Activated CD4-positive, alpha-beta T cell treated with anti-CD3 and anti-CD28 coated beads, Interleukin-2, amount 50 U/mL, for 16 hours (primary cell): ENCODE data around the gene ETFB.
A peak's percentile ranks its signal among the peaks of the same experiment; 100 is the strongest.

Source experiments
- DNase-seq: peaks from one replicate; pipeline ENCODE4 v3.0.0-alpha.2; 2020

Gene ETFB

DNA sequence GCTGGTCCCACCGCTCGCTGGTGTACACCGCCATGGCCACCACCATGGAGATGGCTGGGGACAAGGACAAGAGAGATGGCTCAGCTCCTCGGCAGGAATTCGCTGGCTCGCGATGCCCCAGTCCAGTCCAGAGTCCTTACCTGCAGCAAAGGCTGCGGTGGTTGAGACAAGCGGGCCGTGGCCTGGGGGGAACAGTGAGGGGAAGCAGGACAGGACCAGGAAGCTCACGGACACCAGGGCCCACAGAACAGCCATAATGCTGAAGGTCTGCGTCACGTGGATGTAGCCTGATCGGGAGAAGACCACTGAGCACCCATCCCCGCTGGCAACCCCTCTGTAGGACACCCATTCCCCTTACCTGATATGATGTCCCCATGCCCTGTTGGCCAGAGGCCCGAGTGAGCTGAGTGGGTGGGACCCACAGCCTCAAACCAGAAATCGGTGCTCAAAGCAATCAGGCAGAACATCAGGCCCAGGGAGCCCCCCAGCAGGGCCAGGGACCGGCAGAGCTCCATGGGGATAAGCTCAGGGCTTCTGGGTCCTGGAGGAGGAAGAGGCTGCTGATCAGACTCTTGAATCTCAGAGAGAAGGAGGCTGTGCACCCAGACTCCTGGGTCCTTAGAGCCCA is 5.9 kb upstream of the ETFB start:
- DNase-seq, result no peak

DNA sequence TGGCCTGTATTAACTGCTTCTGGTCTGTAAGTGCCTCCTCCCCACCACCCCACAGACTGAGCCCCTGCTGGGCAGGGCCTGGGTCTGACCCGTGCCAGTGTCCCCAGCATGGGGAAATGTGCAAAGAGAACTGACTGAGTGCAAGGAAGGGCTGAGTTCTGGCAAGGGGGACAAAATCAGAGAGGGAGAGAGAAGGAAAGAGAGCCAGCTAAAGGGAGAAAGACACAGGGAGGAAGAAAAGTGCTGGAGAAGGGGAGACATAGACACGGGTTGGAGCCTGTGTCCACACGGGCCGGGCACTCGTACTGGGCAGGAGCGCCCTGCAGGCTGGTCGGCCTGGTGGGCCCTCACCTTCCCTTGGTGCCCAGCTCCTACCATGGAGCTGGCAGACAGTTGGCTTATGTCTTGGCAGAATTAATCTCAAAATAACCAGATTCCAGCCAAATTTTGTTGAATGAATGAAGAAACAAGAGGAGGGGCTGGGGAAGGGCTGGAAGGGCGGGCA is 5.0 kb upstream of the ETFB start:
- no peak for DNase-seq

- DNase-seq, result no peak
Measured at GRCh38 chr19:51370230-51370629, 4.0 kb upstream of the ETFB start.

DNA sequence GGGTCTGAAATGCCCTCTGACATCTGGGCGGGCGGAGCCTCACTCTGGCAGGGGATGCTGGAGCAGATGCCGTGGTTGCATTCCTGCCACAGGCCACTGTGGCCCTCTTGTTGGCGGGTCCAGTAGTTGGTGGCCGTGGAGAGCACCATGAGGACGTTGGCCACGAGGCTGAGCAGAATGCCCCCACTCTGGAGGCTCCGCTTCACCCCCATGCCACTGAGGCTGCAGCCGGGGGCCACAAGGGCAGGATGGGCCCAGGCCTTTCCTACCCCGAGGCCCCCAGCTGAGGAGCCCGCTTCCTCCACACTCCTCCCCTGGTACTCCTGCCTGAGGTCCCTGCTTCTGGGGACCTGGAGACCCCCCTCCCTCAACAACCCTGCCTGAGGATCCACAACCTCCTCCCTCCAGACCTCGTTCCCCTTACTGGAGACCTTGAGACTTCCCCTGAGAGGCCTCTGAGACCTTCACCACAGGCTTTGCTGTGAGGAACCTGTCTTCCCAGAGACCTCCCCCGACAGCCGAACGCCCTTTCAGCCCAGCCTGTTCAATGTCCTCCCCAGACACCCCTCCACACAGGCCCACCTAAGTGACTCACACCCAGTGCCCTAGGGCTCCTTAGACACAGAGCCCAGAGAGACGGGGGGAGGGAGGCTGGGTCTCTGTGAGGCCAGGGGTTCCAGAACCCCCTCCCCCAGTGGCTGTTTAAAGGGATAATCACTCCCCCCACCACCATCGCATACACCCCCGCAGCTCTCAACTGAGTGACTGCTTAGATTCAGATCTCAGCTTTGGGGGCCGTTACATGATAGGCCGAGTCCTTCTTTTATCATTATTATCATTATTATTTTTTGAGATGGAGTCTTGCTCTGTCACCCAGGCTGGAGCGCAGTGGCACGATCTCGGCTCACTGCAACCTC is 2.4 kb upstream of the ETFB start, which contains the start of gene CLDND2:
TSS of gene CLDND2 (minus strand) at position 638 of the 917 bp plus-strand sequence. CDS start at position 212, 426 bp downstream.
- peak; percentile 14 for DNase-seq

- DNase-seq, result peak; percentile 100
Measured at GRCh38 chr19:51367565-51368365, 1.6 kb upstream of the ETFB start.

DNA sequence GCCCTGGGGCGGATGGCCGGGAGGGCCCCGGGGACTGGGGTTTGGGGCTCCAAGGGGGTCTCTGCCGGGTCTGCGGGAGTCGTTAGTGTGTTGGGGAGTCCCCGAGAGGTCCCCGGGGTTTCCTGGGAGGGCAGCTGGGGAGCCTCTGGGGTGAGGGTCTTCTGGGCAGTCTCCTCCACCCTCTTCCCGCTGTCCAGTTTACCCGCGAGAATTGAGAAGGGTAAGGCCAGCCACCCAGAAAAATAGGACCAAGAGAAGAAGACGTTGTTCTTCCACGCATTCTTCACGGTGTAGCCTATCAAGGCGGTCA is 1.0 kb upstream of the ETFB start:
- no peak for DNase-seq

DNA sequence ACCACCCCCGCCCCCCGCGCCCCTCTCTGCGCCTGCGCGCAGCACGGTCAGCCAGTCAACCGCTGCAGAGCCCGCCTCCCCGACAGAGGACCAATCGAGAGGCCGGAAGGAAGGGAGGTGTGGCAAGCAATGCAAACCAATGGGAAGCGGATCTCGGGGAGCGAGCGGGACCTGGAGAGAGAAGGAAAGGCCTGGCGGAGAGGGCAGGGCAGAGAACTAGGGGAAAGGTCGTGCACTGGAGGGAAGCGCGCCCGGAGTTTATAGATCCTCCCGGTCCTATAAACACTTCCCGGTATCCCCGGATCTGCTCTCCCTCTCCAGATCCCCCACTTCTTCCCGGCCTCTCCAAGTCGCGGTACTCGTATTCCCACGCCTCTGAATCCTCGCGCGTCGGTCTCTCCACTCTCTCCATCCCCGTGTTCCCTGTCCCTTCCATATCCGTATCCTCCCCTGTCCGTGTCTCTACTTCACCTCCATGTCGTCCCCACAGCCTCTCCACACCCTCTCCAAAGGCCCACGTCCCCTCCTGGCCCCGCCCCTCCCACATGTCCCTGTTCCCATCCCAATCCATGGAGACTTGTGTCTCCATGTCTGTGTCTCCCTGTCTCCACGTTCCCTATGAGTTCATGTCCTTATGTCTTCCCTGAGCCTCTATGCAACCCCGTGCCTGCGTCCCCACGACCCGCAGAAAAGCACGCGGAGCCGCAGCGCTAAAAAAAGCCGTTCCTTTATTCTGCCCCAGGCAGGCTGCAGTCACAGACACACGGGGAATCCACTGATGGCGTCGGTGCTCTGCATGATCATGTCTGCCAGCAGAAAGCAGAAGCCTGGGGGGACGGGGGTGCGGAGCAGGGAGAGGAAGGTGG is 434 bp upstream of the ETFB start:
- peak; percentile 99 for DNase-seq

DNA sequence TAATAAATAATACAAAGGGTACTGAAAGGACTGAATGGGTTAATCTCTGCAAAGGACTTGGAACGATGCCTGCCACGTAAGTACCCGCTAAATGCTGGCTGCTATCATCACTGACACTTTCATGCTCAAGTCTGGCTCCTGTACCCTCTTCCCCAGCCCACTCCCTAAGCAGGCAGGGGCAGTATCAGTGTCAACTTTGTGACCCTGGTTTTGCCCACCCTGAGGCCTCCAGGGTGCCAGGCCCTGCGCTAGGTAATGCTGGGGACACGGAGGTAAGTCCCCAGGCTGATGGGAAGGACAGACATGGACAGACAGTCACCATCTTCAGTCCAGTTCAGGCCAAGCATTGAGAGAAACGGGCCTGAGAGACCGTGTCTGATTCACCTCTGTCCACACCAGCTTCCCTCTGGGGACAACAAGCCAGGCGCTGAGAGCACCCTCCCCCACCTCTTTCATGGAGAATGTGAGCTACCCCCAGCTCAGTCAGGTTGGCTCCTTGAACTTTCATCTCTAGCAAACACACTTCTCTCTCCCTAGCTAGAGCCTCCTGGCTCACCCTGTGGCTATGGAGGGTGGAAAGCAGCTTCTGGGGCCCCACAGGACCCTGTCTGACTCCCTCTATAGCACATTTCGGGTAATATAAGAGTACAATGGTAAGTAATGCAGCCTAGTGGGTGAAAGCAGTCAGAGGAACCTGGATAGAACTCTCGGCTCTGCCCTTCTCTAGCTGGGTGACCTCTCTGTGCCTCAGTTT is 800 bp downstream of the ETFB start:
- peak; percentile 30 for DNase-seq

- DNase-seq, result no peak
Measured at GRCh38 chr19:51364200-51365106, 1.7 kb downstream of the ETFB start.

- DNase-seq, result no peak
Measured at GRCh38 chr19:51361239-51361638, 4.9 kb downstream of the ETFB start.

- DNase-seq, result no peak
Measured at GRCh38 chr19:51359294-51359693, 6.9 kb downstream of the ETFB start.

- no peak for DNase-seq
Measured at GRCh38 chr19:51357952-51358351, 8.2 kb downstream of the ETFB start.

DNA sequence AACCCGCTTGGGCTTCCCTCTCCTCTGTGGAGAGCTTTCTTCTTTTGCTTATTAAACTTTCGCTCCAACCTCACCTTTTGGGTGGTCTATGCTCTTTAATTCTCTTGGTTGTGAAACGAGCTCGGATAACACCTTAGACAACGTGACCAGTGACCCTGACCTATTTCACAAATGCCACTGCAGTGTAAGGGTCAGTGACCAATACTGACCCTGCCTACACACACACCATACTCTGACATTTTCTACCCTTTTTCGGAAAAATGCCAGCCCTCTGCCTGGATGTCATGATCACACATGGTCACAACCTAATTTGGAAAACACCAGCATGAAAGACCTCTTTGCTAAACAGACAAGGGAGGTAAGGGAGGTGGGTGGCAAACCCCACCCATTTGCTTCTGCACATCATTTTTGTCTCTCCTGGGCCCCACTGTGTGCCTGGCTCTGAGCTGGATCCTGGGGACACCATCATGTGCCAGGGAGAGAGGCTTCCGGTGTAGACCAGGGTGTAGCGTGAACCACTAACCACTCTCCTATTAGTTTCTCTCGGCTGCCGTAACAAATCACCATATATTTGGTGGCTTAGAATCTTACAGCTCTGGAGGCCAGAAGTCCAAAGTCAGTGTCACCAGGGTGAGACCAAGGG is 9.9 kb downstream of the ETFB start:
- no peak for DNase-seq

DNA sequence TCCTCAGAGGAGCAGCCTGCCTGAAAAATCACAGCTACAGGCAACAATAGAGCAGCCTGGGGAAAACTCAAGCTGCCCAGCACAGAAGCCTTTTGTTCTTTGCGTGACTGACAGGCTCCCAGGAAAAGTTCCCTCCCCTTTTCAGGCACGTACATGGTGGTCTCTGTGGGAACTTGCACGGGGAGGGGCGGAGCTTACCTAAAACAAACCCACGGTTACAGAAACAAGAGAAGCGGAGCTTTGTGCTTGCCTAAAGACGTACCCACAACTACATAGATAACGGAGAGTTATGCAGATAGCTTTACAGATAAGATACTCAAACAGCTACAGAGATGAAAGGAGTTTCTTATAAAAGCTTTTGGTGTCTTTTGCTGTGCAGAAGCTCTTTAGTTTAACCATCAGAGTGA is 11.4 kb downstream of the ETFB start:
- DNase-seq, result peak; percentile 48

- DNase-seq, result no peak
Measured at GRCh38 chr19:51354103-51354741, 12.0 kb downstream of the ETFB start.

DNA sequence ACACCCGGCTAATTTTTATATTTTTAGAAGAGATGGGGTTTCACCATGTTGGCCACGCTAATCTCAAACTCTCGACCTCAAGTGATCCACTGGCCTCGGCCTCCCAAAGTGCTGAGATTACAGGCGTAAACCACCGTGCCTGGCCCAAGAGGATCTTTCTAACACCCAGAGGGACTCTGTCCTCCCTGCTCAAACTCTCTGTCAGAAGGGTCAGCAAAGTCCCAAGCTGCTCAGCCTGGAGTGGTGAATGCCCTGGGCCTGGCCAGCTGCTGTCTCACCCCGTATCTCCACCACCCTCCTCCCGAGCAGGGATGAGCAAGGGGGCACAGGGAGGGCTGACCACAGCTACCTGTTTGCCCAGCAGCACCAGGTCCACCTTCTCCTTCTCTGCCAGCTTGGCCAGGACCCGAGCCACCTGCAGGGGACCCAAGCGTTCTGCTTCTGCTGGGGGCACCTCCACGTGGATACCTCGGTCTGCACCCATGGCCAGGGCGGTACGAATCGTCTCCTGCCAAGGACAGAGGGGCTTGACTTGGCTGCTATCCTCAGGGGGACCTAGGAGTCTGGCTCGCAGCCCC is 13.3 kb downstream of the ETFB start:
- DNase-seq, result no peak

- DNase-seq, result no peak
Measured at GRCh38 chr19:51351266-51351990, 14.8 kb downstream of the ETFB start.

DNA sequence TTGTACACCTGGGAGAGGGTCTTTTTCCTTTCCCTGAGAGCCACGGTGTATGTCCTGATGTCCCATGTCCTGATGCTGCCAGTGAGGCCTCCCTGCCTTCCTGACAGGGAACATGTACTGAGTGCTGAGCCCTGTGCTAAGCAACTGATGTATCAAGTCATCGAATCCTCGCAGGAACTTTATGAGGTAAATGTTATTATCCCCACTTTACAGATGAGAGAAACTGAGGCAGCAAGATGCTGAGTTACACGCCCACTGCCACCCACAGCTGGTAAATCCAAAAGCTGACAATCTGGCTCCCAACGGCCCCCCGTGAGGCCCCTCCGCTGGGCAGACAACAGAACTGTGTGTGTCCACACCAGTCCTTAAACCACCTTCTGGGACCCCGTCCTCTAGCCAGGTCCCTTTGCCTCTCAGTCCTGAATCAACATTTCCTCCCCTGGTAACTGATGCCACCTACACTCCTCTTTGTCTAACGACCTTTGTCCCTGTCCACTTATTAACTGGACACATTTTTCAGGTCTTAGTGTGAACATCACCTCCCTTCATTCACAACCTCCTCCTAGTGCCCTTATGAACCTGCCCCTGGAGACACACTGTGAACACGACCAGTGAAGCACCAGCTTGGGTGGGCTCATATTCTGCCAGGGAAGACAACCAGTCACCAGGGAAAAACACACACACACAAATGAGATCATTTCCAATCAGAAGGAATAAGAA is 18.8 kb downstream of the ETFB start:
- DNase-seq, result no peak
